Frontal cortex (tissue), 4 donors: ENCODE data around the gene IL1RN. TPM values are rescaled to one million over a fixed set of nuclear protein-coding genes. Genes with fewer than 3 reads are reported as not detected.

ENCODE experiments used
- DNase-seq, 2 donors: peaks; one replicate each; pipeline ENCODE4 v3.0.0; 2012; ENCODE audit warnings: low spot score in 2 of 2
- FAIRE-seq: peaks from 2 replicates; lab custom pipeline; 2012; peaks lifted over from hg19 to GRCh38; lab: Jason Lieb, UNC
- total RNA-seq: library from RNA; depleted of rRNA; stranded (reverse); fragments of >200 nt; gene quantifications from one replicate; pipeline ENCODE4 v1.2.3, GENCODE V29; 2014
- donor health status: control.
- donor health status: control.
- donor health status: control.

Gene IL1RN
- total RNA-seq, 1 donor from 2014 or later: not detected

DNA sequence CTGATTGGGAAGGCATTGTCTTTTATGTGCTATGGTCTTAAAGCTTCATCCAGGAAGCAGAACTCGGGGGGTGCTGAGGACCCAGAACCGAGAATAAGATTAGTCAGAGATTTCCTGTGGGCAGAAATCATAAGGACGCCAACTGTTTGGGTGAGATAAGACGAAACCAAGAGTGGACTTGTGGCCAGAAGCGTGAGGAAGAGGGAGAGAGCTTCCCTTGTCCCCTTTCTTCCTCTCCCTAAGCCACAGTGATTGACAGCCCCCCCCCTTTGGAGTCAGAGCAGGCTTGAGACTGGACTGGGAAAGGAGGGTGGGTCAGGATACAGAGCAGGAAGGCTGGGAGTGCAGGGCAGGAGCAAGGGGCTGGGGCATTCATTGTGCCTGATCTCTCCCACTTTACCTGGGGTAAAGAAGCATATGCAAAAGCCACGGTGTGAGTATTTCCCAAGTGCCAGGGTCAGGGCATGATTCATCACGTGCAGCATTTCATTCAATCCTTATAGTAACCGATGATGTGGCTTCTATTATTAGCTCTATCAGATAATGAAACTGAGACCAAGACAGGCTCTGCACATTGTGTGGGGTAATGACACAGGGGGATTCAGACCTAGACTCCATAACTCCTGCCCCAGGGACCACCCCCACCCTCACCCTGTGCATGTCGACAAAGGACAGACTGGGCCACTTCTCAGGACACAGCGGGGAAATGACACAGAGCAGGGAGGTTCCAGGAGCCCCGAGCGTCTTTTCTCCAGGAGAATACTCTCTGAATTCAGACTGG, 3.0 kb upstream of the IL1RN start:
- FAIRE-seq (no peak), DNase-seq (no peak)

DNA sequence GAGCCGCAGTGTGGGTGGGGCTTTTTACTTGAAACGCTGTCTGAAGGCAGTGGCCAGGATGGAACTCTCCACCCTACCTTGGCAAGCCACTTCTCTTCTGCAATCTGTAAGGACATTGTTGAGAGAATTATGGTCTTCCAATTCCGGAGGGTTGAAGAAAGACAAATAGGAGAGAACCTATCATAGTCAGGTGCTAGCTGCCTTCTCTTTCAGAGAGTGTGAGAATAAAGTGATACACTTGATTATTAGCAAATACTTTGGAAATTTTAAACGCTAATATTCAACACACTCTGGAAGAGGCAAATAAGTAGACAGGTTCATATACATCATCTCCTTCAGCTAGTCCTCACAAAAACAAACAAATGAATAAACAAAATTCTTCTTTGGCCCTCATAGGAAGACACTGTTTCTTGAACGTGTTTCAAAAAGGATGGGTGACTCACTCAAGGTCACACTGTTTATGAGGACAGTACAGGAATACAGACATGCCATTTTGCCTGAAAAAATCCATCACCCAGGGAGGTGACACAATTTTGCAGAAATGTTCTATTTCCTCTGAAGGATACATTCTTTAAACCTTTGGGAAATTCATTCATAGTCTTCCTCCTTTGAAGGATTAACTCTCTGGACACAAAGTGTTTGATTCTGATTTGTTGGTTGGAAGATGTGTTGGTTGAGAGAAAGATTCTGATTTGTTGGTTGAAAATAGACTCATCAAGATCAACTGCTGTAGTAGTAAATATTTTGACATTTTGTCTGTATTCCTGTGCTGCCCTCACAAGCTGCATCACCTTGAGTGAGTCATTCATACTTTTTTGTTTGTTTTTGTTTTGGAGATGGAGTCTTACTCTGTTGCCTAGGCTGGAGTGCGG, 2.2 kb upstream of the IL1RN start:
- FAIRE-seq (no peak), DNase-seq (no peak)

DNA sequence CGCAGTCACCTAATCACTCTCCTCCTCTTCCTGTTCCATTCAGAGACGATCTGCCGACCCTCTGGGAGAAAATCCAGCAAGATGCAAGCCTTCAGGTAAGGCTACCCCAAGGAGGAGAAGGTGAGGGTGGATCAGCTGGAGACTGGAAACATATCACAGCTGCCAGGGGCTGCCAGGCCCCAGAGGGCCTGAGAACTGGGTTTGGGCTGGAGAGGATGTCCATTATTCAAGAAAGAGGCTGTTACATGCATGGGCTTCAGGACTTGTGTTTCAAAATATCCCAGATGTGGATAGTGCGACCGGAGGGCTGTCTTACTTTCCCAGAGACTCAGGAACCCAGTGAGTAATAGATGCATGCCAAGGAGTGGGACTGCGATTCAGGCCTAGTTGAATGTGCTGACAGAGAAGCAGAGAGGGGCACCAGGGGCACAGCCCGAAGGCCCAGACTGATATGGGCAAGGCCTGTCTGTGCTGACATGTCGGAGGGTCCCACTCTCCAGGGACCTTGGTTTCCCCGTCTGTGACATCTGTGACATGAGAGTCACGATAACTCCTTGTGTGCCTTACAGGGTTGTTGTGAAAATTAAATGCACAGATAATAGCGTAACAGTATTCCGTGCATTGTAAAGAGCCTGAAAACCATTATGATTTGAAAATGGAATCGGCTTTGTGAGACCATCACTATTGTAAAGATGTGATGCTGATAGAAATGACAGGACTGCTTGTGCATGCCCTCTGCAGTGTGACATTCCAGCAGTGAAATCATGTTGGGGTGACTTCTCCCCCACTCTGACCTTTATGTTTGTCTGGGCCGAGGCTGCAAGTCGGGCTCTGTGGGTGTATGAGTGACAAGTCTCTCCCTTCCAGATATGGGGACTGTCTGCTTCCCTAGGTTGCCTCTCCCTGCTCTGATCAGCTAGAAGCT, 510 bp downstream of the IL1RN start:
- DNase-seq: no peak
- no peak for FAIRE-seq

DNA sequence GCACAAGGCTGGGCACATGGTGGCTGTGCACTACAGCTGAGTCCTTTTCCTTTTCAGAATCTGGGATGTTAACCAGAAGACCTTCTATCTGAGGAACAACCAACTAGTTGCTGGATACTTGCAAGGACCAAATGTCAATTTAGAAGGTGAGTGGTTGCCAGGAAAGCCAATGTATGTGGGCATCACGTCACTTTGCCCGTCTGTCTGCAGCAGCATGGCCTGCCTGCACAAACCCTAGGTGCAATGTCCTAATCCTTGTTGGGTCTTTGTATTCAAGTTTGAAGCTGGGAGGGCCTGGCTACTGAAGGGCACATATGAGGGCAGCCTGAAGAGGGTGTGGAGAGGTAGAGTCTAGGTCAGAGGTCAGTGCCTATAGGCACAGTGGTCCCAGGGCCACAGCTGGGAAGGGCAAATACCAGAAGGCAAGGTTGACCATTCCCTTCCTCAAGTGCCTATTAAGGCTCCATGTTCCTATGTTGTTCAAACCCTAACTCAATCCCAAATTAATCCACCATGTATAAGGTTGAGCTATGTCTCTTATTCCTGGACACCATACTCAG, 2.2 kb downstream of the IL1RN start:
- DNase-seq (no peak), FAIRE-seq (no peak)

DNA sequence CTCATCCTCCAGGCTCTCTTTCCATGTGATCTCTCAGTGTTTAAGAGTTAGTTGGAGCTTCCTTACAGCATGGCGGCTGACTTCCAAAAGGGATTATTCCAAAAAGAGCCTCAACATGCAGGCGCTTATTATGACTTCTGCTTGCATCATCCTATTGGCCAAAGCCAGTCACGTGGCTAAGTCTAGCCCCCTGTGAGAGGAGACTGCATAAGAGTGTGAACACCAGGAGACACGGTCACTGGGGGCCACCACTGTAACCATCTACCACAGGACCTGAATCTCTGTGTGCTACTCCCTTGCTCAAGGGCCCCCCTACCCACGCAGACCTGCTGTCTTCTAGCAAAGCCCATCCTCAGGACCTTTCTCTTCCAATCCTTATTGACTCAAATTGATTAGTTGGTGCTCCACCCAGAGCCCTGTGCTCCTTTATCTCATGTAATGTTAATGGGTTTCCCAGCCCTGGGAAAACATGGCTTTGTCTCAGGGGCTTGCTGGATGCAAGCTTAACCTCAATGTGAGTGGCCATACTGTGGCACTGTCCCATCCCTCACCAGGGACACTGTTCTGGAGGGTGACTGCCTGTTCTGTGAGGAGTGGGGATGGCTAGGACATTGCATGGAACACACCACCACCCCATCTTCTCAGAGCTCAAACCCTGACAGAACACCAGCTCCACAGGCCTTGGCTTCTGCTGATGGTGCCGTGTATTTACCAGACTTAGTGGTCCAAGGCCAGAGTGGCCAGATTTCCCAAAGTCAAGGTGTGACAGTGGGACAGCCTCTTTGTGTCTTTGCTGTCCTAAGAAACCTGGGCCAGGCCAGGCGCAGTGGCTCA, 4.2 kb downstream of the IL1RN start:
- FAIRE-seq: no peak

DNA sequence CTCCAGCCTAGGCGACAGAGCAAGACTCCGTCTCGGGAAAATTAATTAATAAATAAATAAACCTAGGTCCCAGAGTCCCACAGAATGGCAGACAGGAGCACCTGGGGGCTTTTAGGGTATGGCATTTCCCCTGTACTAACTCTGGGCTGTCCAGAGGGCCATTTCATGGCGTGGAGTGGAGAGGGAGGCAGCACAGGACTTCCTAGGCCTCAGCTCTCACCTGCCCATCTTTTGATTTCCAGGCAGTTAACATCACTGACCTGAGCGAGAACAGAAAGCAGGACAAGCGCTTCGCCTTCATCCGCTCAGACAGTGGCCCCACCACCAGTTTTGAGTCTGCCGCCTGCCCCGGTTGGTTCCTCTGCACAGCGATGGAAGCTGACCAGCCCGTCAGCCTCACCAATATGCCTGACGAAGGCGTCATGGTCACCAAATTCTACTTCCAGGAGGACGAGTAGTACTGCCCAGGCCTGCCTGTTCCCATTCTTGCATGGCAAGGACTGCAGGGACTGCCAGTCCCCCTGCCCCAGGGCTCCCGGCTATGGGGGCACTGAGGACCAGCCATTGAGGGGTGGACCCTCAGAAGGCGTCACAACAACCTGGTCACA, 5.1 kb downstream of the IL1RN start:
- no peak for FAIRE-seq
- no peak for DNase-seq

More for the DNA sequence above, 4.2 kb downstream of the IL1RN start:
- DNase-seq: no peak

DNA sequence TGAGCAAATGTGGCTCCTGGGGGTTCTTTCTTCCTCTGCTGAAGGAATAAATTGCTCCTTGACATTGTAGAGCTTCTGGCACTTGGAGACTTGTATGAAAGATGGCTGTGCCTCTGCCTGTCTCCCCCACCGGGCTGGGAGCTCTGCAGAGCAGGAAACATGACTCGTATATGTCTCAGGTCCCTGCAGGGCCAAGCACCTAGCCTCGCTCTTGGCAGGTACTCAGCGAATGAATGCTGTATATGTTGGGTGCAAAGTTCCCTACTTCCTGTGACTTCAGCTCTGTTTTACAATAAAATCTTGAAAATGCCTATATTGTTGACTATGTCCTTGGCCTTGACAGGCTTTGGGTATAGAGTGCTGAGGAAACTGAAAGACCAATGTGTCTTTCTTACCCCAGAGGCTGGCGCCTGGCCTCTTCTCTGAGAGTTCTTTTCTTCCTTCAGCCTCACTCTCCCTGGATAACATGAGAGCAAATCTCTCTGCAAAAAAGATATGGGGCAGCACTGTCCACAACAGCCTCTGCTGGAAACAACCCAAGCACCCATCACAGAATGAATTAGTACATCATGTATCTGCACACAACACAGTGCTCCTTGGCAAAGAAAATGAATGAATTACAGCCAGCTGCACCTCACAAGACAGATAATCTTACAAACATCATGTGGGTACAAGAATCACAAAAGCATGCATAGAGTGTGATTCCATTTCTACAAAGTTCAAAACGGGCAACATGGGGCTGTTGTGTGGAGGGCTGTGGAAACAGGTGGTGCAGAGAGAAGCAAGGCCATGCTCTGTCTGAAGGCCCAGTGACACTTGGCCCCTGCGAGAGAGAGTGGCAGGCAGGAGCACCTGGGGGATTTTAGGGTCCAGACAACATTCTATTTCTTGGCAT, 6.6 kb downstream of the IL1RN start:
- no peak for DNase-seq
- no peak for FAIRE-seq

DNA sequence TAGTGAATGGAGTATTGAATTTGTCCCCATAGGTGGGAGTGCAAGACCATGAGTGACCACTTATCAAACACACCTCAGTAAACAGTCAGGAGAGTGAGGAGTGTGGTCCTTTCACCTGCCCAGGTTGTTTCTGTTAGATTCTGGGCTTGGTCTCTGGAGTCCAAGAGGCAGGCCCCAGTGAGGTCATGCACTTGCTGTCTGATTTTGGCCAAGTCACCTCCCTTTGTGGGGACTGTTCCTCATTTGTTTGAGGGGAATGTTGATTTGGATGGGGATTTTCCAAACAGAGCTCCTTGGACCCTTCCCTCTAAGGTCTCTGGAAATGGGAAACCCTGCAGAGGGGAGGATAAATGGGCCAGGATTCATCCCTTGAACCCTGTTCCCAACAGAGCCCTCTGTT, 7.3 kb downstream of the IL1RN start:
- no peak for FAIRE-seq

DNA sequence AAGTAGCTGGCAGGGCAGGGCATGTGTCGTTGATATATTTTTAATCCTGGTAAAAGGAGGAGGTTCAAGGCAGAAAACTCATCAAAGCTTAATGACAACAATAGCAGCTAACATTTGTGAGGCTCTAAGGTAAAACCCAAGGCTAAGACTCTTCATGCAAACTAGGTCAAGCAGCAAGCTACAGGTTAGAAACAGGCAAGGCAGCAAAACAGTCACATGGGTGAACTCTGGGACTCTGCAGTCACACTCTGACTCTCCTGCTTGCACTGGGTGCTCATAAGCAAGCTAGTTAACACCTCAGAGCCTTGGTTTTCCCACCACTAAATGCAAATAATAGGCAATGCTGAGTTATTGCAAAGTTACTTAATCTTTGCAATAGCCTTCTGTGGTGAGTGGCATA, 7.9 kb downstream of the IL1RN start:
- no peak for FAIRE-seq
- DNase-seq: no peak

More for the DNA sequence above, 7.3 kb downstream of the IL1RN start:
- no peak for DNase-seq

DNA sequence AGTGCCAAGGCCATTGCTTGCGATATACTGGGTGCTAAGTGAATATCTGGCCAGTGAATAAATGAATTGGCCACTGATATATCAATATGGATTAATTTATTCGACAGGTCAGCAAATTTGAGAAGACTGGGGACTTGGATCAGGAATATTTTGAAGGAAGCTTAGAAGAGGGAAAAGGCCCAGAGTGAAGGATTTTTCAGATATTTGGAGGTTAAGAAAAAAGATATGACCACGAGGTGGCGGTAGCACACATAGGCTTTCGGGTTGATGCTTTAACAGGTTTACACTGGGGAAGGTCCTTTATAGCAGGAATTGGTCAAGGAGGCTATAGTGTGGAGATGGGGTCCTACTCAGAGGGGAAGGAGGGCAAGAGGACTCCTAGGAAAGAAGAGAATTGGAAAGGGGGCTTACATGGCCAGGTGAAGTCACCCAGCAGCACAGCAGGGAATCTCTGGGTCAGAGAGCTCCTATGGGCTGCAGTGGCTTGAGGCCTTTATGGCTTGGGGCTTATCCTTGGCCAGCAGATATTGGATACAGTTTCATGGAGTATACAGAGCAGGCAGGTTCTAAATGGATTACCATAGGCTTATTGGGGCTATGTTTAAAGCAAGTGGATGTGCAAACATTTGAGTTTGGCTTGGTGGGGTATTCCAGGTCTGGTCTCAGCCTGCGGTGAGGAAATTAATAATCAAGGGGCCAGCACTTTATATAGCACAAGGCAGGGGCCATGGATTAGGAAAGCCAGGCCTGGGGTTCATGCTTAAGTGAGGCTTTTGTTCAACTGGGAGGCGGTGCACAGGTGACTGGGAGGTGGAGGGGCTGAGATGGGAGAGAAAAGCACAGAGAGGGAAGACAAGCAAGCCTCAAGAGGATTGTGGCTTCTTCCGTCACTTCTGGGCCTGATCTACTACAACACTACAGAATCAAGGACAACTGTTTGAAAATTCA, 9.7 kb downstream of the IL1RN start:
- no peak for FAIRE-seq
- peak; percentile 22 to 49 for DNase-seq

DNA sequence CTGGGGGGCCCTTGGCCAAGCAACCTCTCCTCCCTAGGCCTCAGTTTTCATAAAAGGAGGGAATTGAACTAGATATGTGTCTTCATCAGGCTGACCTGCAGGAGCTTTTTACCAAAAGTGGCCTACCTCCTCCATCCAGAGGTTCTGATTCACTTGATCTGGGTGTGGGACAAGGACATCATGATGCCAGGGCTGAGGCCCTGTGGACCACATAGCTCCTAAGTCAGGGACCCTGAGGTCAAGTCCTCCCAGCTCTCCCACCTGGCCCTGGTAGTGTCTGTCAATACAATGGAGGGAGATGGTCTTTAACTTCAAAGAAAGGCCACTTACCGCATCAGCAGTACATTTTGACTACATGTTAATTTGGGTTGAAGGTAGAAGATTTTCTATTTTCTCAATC, 10.4 kb downstream of the IL1RN start:
- DNase-seq: no peak
- no peak for FAIRE-seq

DNA sequence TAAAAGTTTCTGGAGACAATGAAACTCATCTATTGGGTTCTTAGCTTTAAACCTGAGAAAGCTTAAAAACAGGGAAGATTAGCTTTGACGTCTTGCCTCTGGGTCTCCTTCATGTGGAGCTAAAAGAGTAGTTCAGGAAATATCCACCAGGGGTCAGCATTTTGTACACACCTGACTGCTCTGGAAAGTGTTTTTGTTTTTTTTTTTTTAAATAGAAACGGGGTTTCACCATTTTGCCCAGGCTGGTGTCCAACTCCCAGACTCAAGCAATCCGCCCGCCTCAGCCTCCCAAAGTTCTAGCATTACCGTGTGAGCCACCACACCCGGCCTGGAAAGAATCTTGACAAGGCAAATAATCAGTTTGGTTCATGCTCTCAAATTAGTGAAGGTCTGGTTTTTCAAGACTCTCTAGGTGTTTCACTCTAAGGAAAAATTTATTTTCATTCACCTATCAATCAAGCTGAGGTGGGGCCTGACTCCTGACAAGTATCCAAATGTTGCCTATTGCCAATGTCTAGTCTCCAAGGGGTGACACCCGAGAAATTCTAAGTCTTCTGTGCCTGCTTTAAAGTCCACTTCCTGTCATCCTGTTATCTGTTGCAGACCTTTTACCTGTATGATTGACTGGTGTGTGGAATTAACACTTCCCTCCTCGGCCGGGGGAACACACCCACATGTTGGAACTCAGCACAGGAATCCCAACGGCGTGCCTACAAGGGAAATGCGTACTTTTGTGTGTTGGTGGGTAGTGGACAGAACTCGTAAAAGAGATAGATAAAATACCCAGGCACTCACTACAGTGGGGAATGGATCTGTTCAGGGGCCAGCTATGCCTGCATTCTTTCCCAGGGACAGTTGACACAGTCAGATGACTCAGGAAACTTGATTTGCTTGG, 11.3 kb downstream of the IL1RN start:
- DNase-seq (peak in 1 of 2 donors; percentile 55), FAIRE-seq (no peak)

DNA sequence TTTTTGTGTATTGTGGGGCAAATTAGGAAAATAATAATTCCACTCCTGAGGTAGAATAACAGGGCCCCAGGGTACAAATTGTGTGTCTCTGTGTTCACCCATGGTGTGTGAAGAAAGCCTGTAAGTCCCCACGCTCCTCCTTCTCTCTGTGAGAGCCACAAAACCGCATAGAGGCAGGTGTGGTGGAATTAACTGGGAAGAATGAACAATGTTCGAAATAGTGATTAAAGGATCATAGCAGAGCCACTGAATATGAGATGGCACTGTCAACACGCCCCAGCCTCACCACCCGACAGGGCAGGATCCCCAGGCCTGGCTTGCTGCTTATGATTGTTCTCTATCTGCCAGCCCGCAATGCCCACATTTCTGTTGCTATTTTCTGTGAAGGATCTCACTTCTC, 14.1 kb downstream of the IL1RN start:
- DNase-seq: no peak
- no peak for FAIRE-seq

DNA sequence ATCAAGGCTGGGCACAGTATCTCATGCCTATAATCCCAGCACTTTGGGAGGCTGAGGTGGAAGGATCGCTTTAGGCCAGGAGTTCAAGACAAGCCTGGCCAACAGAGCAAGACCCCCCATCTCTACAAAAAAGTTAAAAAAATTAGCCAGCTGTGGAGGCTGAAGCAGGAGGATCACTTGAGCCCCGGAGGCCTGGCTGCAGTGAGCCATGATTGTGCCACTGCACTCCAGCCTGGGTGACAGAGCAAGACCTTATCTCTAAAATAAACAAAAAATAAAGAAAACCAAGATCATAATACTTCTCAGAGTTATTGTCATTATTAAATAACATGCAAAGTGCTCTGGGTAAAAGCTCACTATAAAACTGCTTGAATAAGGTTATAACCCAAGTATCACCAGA, 14.9 kb downstream of the IL1RN start:
- DNase-seq (no peak), FAIRE-seq (no peak)

DNA sequence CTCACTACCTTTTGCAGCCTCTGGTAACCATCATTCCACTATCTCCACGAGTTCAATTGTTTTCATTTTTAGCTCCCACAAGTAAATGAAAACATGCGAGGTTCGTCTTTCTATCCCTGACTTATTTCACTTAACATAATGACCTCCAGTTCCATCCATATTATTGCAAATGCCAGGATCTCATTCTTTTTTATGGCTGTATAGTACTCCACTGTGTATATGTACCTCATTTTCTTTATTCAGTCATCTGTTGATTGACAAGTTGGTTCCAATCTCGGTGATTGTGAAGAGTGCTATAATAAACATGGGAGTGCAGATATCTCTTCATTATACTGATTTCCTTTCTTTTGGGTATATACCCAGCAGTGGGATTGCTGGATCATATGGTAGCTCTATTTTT, 16.9 kb downstream of the IL1RN start:
- DNase-seq (no peak), FAIRE-seq (no peak)
